ENCODE measurements around the gene GPR15LG. TPM values are rescaled to one million over a fixed set of nuclear protein-coding genes. Genes with fewer than 3 reads are reported as not detected.

The GPR15LG gene
- total RNA-seq, 1 experiment from 2014 or later, result not detected

- intact Hi-C loops (cut with micrococcal nuclease), result no loop called here
- Mint-ChIP-seq H3K36me3 (ENCODE audit: insufficient read depth, unreplicated experiment) (no peaks in the 10 kb centered on the region), H3K9me3 (ENCODE audit: unreplicated experiment) (no peaks in the 10 kb centered on the region), H3K27me3 (ENCODE audit: insufficient read depth, unreplicated experiment) (peaks cover 16% of the 10 kb centered on the region), H3K4me1 (ENCODE audit: insufficient read depth, unreplicated experiment) (peaks cover 4% of the 10 kb centered on the region), H3K4me3 (ENCODE audit: unreplicated experiment) (no peak overlapping the region), H3K27ac (ENCODE audit: low read depth, unreplicated experiment) (no peak overlapping the region)
- POLR2A ChIA-PET, result no interaction called here
- TF ChIP-seq CTCF (IDR thresholded peaks at IDR 0.05; ENCODE audit: unreplicated experiment), result no peak
- CTCF ChIA-PET, result interaction anchor here (0.8 to 1.0 kb wide), 2 partner anchors 84 to 1386 kb away, joined by 3 to 4 read pairs; no protein-coding TSS in a partner anchor
- no TSS peak for BruUV-seq (replicated peaks)
- DNase-seq (ENCODE audit: unreplicated experiment), result no peak
Observed at GRCh38 chr10:84232376-84232775, 58.8 kb downstream of the GPR15LG start.

GRCh38 chr10:84233940-84234339, 60.3 kb downstream of the GPR15LG start:
- ChIA-PET POLR2A (no interaction called here), CTCF (interaction anchor here (1.3 kb wide), 2 partner anchors 8 to 23 kb away, joined by 3 to 7 read pairs; no protein-coding TSS in a partner anchor)
- H3K36me3 Mint-ChIP-seq (ENCODE audit: insufficient read depth, unreplicated experiment), result no peaks in the 10 kb centered on the region
- H3K4me1 Mint-ChIP-seq (ENCODE audit: insufficient read depth, unreplicated experiment), result peaks cover 4% of the 10 kb centered on the region
- H3K27me3 Mint-ChIP-seq (ENCODE audit: insufficient read depth, unreplicated experiment), result peaks cover 4% of the 10 kb centered on the region
- H3K4me3 Mint-ChIP-seq (ENCODE audit: unreplicated experiment), result no peak overlapping the region
- no peak overlapping the region for H3K27ac Mint-ChIP-seq (ENCODE audit: low read depth, unreplicated experiment)
- DNase-seq (ENCODE audit: unreplicated experiment), result no peak
- no peak for TF ChIP-seq CTCF (IDR thresholded peaks at IDR 0.05; ENCODE audit: unreplicated experiment)
- BruUV-seq (replicated peaks), result no TSS peak
- H3K9me3 Mint-ChIP-seq (ENCODE audit: unreplicated experiment), result no peaks in the 10 kb centered on the region
- intact Hi-C loops (cut with micrococcal nuclease), result no loop called here

- peaks cover 4% of the 10 kb centered on the region for H3K4me1 Mint-ChIP-seq (ENCODE audit: insufficient read depth, unreplicated experiment)
- DNase-seq (ENCODE audit: unreplicated experiment), result no peak
- intact Hi-C loops (cut with micrococcal nuclease), result no loop called here
- no peaks in the 10 kb centered on the region for H3K9me3 Mint-ChIP-seq (ENCODE audit: unreplicated experiment)
- no peak for TF ChIP-seq CTCF (IDR thresholded peaks at IDR 0.05; ENCODE audit: unreplicated experiment)
- no TSS peak for BruUV-seq (replicated peaks)
- H3K36me3 Mint-ChIP-seq (ENCODE audit: insufficient read depth, unreplicated experiment), result no peaks in the 10 kb centered on the region
- H3K27me3 Mint-ChIP-seq (ENCODE audit: insufficient read depth, unreplicated experiment), result peaks cover 7% of the 10 kb centered on the region
- no peak overlapping the region for H3K4me3 Mint-ChIP-seq (ENCODE audit: unreplicated experiment)
- ChIA-PET CTCF (no interaction called here), POLR2A (no interaction called here)
- H3K27ac Mint-ChIP-seq (ENCODE audit: low read depth, unreplicated experiment), result no peak overlapping the region
Observed at GRCh38 chr10:84234479-84234878, 60.9 kb downstream of the GPR15LG start.

Other genes starting within 250 kb of the GPR15LG start
- gene GHITM, start 34.3 kb upstream of the GPR15LG start, total RNA-seq (2022), result 272 and 389 TPM in 2 replicates
- not detected in 2 replicates for gene CDHR1, start 20.7 kb downstream of the GPR15LG start, total RNA-seq (2022)
- gene LRIT2, start 51.7 kb downstream of the GPR15LG start, total RNA-seq (2022), result not detected in 2 replicates
- gene LRIT1, start 67.7 kb downstream of the GPR15LG start, total RNA-seq (2022), result not detected in 2 replicates
- not detected in 2 replicates for gene RGR, start 71.3 kb downstream of the GPR15LG start, total RNA-seq (2022)
- 62.2 and 70.0 TPM in 2 replicates for gene CCSER2, start 154.8 kb downstream of the GPR15LG start, total RNA-seq (2022)

Data from MCF 10A (cell line).